Measurements from ENCODE around the gene CDK2AP2.

- TF ChIP-seq EZH2 (IDR thresholded peaks at IDR 0.05; ENCODE audit: borderline replicate concordance, low read depth, low read length, severe bottlenecking) (no peak), CTCF (IDR thresholded peaks at IDR 0.05; ENCODE audit: extremely low read depth in 1 of 2, insufficient read depth in 1 of 2, low read depth in 1 of 2, low read length in 2 of 2) (no peak), JUN (IDR thresholded peaks at IDR 0.05; ENCODE audit: borderline replicate concordance, insufficient read depth, insufficient read length, low read depth) (no peak), POLR2AphosphoS5 (IDR thresholded peaks at IDR 0.05; ENCODE audit: insufficient read depth, low read depth, low read length) (no peak), MAX (IDR thresholded peaks at IDR 0.05; ENCODE audit: insufficient read depth, insufficient read length) (no peak)
Measured at GRCh38 chr11:67495234-67496005, 12.5 kb downstream of the CDK2AP2 start.

All from endothelial cell of umbilical vein (primary cell).